HCT116 (cell line): Measurements from ENCODE around the gene NXPH2. TPM values are rescaled to one million over a fixed set of nuclear protein-coding genes. Genes with fewer than 3 reads are reported as not detected.

Experiments used
- ATAC-seq: fragments of 200-7000 bp; cut with Tn5 transposase; 2 replicates; pipeline ENCODE4 v1.9.1; 2020; ENCODE audit warnings: mild to moderate bottlenecking, moderate library complexity
- BruUV-seq: library from RNA; stranded (reverse); fragments of 400-500 nt; replicated peaks from 2 replicates; lab custom pipeline; 2021; lab: Mats Ljungman, UMichigan
- CTCF ChIA-PET: fragments of 300-600 bp; sonication (Branson Sonifier 250); formaldehyde crosslinking; loops from one replicate; lab custom pipeline; 2021; ENCODE audit warnings: antibody characterized with exemption; lab: Charles Lee
- POLR2A ChIA-PET: fragments of 300-600, 350-600 bp; sonication (Branson Sonifier 250); formaldehyde crosslinking; loops from one replicate; lab custom pipeline; 2021; ENCODE audit warnings: antibody characterized with exemption; lab: Charles Lee
- RAD21 ChIA-PET, 2 experiments: fragments of 300-600 bp; sonication (Branson Sonifier 250); formaldehyde crosslinking; loops; one replicate each; lab custom pipeline; 2023; ENCODE audit warnings: low total read pairs in 2 of 2; ENCODE audit not compliant: uncharacterized antibody in 2 of 2, unreplicated experiment in 2 of 2, low non-redundant PET in 1 of 2; lab: Charles Lee
- DNase-seq: peaks from one replicate; pipeline ENCODE4 v3.0.0-alpha.2; 2010; ENCODE audit warnings: low read depth, low spot score
- H2AFZ ChIP-seq: fragments of 200-600 bp; shearing (Covaris generic), sonication (generic); 2 replicates; pipeline ENCODE4 v1.6.1; 2017; ENCODE audit warnings: low read depth, mixed run types, mixed read lengths, antibody characterized with exemption, low read length; ENCODE audit not compliant: poor library complexity, severe bottlenecking
- H3K27ac ChIP-seq: 2 replicates; pipeline ENCODE4 v1.5.1; 2012; ENCODE audit warnings: low read depth, low read length
- H3K27me3 ChIP-seq: fragments of 200-600 bp; sonication (generic); 2 replicates; pipeline ENCODE4 v1.6.1; 2016; ENCODE audit warnings: mixed run types, low read length, mixed read lengths; ENCODE audit not compliant: insufficient read depth
- H3K36me3 ChIP-seq, 2 experiments: fragments of 200-500 bp in 1 of 2; fragments of 200-600 bp in 1 of 2; sonication (Bioruptor generic) in 1 of 2; sonication (generic) in 1 of 2; 2 replicates each; pipeline versions ENCODE4 v1.5.1 to v1.6.1; 2014 to 2016; ENCODE audit warnings: low read length in 2 of 2, inconsistent platforms in 1 of 2, mixed read lengths in 1 of 2, mixed run types in 1 of 2; ENCODE audit not compliant: insufficient read depth in 2 of 2, control insufficient read depth in 1 of 2
- H3K4me1 ChIP-seq, 2 experiments: fragments of 200-600 bp in 1 of 2; sonication (generic) in 1 of 2; 2 replicates each; pipeline versions ENCODE4 v1.5.1 to v1.6.1; 2012 to 2017; ENCODE audit warnings: low read length in 2 of 2, inconsistent platforms in 1 of 2, mild to moderate bottlenecking in 1 of 2, mixed read lengths in 1 of 2, mixed run types in 1 of 2, moderate library complexity in 1 of 2; ENCODE audit not compliant: insufficient read depth in 2 of 2, control insufficient read depth in 1 of 2
- H3K4me2 ChIP-seq: fragments of 200-600 bp; sonication (generic); 2 replicates; pipeline ENCODE4 v1.6.1; 2017; ENCODE audit warnings: mixed run types, low read length, mixed read lengths
- H3K4me3 ChIP-seq, 2 experiments: fragments of 200-600 bp in 1 of 2; sonication (generic) in 1 of 2; replicated peaks in 1 of 2; 2 replicates each; pipeline ENCODE4 v1.5.1; 2011 to 2016; ENCODE audit warnings: low read length in 2 of 2, control low read depth in 1 of 2, low read depth in 1 of 2, mild to moderate bottlenecking in 1 of 2, mixed read lengths in 1 of 2, mixed run types in 1 of 2
- H3K79me2 ChIP-seq: fragments of 200-600 bp; sonication (generic); 2 replicates; pipeline ENCODE4 v1.6.1; 2017; ENCODE audit warnings: mild to moderate bottlenecking, mixed run types, low read length, moderate library complexity, mixed read lengths; ENCODE audit not compliant: insufficient read depth
- H3K9ac ChIP-seq: fragments of 200-600 bp; sonication (generic); 2 replicates; pipeline ENCODE4 v1.6.1; 2016; ENCODE audit warnings: low read length, mixed read lengths
- H3K9me2 ChIP-seq: fragments of 200-600 bp; sonication (generic), shearing (Covaris generic); 2 replicates; pipeline ENCODE4 v1.6.1; 2017; ENCODE audit warnings: mixed run types, mild to moderate bottlenecking, moderate library complexity; ENCODE audit not compliant: insufficient read depth
- H3K9me3 ChIP-seq, 2 experiments: fragments of 200-500 bp in 1 of 2; fragments of 200-600 bp in 1 of 2; sonication (Bioruptor generic) in 1 of 2; sonication (generic) in 1 of 2; 2 replicates each; pipeline ENCODE4 v1.6.1; 2014 to 2017; ENCODE audit warnings: low read length in 2 of 2, mixed read lengths in 2 of 2, inconsistent platforms in 1 of 2, low read depth in 1 of 2, mild to moderate bottlenecking in 1 of 2, mixed run types in 1 of 2, moderate library complexity in 1 of 2; ENCODE audit not compliant: control insufficient read depth in 1 of 2, insufficient read depth in 1 of 2
- H4K20me1 ChIP-seq: fragments of 200-600 bp; sonication (generic), shearing (Covaris generic); 2 replicates; pipeline ENCODE4 v1.6.1; 2017; ENCODE audit warnings: mixed run types, mild to moderate bottlenecking, moderate library complexity; ENCODE audit not compliant: insufficient read depth
- ATF3 ChIP-seq: IDR thresholded peaks from 2 replicates; pipeline ENCODE4 v1.6.1; 2012
- CEBPB ChIP-seq: IDR thresholded peaks from 2 replicates; pipeline ENCODE4 v1.6.1; 2012; ENCODE audit warnings: low read depth
- CTCF ChIP-seq, 3 experiments: fragments of 200-600 bp in 1 of 3; sonication (generic) in 1 of 3; IDR thresholded peaks in 2 of 3; conservative IDR thresholded peaks in 1 of 3; 2 replicates each; pipeline ENCODE4 v1.5.1; 2012 to 2017; ENCODE audit warnings: low read depth in 2 of 3, low read length in 2 of 3, antibody characterized with exemption in 1 of 3, borderline replicate concordance in 1 of 3, control low read depth in 1 of 3, mild to moderate bottlenecking in 1 of 3, mixed read lengths in 1 of 3, mixed run types in 1 of 3, moderate library complexity in 1 of 3; ENCODE audit not compliant: insufficient read depth in 1 of 3
- EGR1 ChIP-seq: IDR thresholded peaks from 2 replicates; pipeline ENCODE4 v1.6.1; 2012; ENCODE audit warnings: low read depth
- ELF1 ChIP-seq: IDR thresholded peaks from 2 replicates; pipeline ENCODE4 v1.6.1; 2012; ENCODE audit warnings: low read depth, borderline replicate concordance
- EZH2 ChIP-seq: fragments of 200-600 bp; sonication (generic); IDR thresholded peaks from 2 replicates; pipeline ENCODE4 v1.6.1; 2017; ENCODE audit warnings: antibody characterized with exemption, mixed run types
- EZH2phosphoT487 ChIP-seq: fragments of 200-600 bp; IDR thresholded peaks from 2 replicates; pipeline ENCODE4 v1.6.1; 2018; ENCODE audit warnings: antibody characterized with exemption, borderline replicate concordance
- FOSL1 ChIP-seq: IDR thresholded peaks from 2 replicates; pipeline ENCODE4 v1.6.1; 2012; ENCODE audit warnings: low read depth
- POLR2AphosphoS5 ChIP-seq: IDR thresholded peaks from 2 replicates; pipeline ENCODE4 v1.6.1; 2011; ENCODE audit warnings: mild to moderate bottlenecking, low read depth, low read length, moderate library complexity
- RAD21 ChIP-seq: IDR thresholded peaks from 2 replicates; pipeline ENCODE4 v1.6.1; 2012; ENCODE audit warnings: low read depth, mild to moderate bottlenecking
- SIN3A ChIP-seq: IDR thresholded peaks from 2 replicates; pipeline ENCODE4 v1.6.1; 2012; ENCODE audit warnings: low read depth
- SRF ChIP-seq: IDR thresholded peaks from 2 replicates; pipeline ENCODE4 v1.6.1; 2012; ENCODE audit warnings: low read depth
- TCF7L2 ChIP-seq: IDR thresholded peaks from 2 replicates; pipeline ENCODE4 v1.7.0; 2011; ENCODE audit warnings: borderline replicate concordance, inconsistent platforms; ENCODE audit not compliant: insufficient read depth, insufficient read length; ENCODE audit errors: extremely low read depth
- YY1 ChIP-seq: IDR thresholded peaks from 2 replicates; pipeline ENCODE4 v1.6.1; 2011; ENCODE audit warnings: low read length, low read depth, moderate library complexity, mild to moderate bottlenecking; ENCODE audit not compliant: insufficient replicate concordance; ENCODE audit errors: extremely low read depth
- ZBTB33 ChIP-seq: IDR thresholded peaks from 2 replicates; pipeline ENCODE4 v1.6.1; 2011; ENCODE audit warnings: mild to moderate bottlenecking, low read length, moderate library complexity; ENCODE audit not compliant: insufficient replicate concordance; ENCODE audit errors: extremely low read depth
- ZFX ChIP-seq: fragments of 450-650 bp; IDR thresholded peaks from 2 replicates; pipeline ENCODE4 v1.6.1; 2017
- intact Hi-C: fragments of 100-400 bp; cut with micrococcal nuclease; formaldehyde crosslinking; loops from 2 replicates; pipeline ENCODE4 v1.10.0; 2022
- total RNA-seq: library from RNA; stranded (reverse); gene quantifications from one replicate; pipeline ENCODE4 v1.2.1, GENCODE V29; 2021; ENCODE audit not compliant: unreplicated experiment

Gene NXPH2
- total RNA-seq, 1 experiment from 2014 or later = not detected

GRCh38 chr2:138720035-138720838, 60.0 kb downstream of the NXPH2 start:
- Histone ChIP-seq H3K79me2 (no peaks in the 10 kb centered on the region), H3K4me3 (no peak overlapping the region), H3K27ac (no peak overlapping the region), H3K27me3 (no peaks in the 10 kb centered on the region), H3K9ac (no peak overlapping the region), H3K9me2 (no peaks in the 10 kb centered on the region), H3K36me3 (no peaks in the 10 kb centered on the region), H3K4me1 (no peaks in the 10 kb centered on the region), H3K9me3 (no peaks in the 10 kb centered on the region), H4K20me1 (no peaks in the 10 kb centered on the region), H2AFZ (no peak overlapping the region), H3K4me2 (no peak overlapping the region)
- TF ChIP-seq EGR1 (no peak), YY1 (no peak)
- ATAC-seq (no peak), DNase-seq (no peak)
- ChIA-PET RAD21 (no interaction called here), POLR2A (no interaction called here), CTCF (no interaction called here)
- intact Hi-C loops = no loop called here
- BruUV-seq = no TSS peak

- RAD21 ChIA-PET = no interaction called here
- intact Hi-C loops = no loop called here
- H3K27me3 ChIP-seq = no peaks in the 10 kb centered on the region
- H4K20me1 ChIP-seq = no peaks in the 10 kb centered on the region
- no peak overlapping the region for H3K4me3 ChIP-seq
- no peak overlapping the region for H2AFZ ChIP-seq
- no peak overlapping the region for H3K27ac ChIP-seq
- no peaks in the 10 kb centered on the region for H3K4me1 ChIP-seq
- CTCF ChIA-PET = no interaction called here
- H3K36me3 ChIP-seq = no peaks in the 10 kb centered on the region
- no peaks in the 10 kb centered on the region for H3K9me3 ChIP-seq
- no peak overlapping the region for H3K4me2 ChIP-seq
- H3K9ac ChIP-seq = no peak overlapping the region
- no peaks in the 10 kb centered on the region for H3K9me2 ChIP-seq
- H3K79me2 ChIP-seq = no peaks in the 10 kb centered on the region
- POLR2A ChIA-PET = no interaction called here
- BruUV-seq = no TSS peak
- ATAC-seq = no peak
- DNase-seq = no peak
- TF ChIP-seq ZFX (no peak), EZH2phosphoT487 (no peak), RAD21 (no peak), SRF (no peak), SIN3A (no peak), EGR1 (no peak), ATF3 (no peak), EZH2 (no peak), ZBTB33 (no peak), CEBPB (no peak), TCF7L2 (no peak), YY1 (no peak), POLR2AphosphoS5 (no peak), CTCF (IDR thresholded peaks at IDR 0.05 in 2 of 3, conservative IDR thresholded peaks at IDR 0.05 in 1 of 3; ENCODE audit: borderline replicate concordance in 1 of 3, insufficient read depth in 1 of 3, low read depth in 2 of 3, low read length in 2 of 3) (no peak), FOSL1 (no peak), ELF1 (no peak)
These were observed 61.8 kb downstream of the NXPH2 start for GRCh38 chr2:138718405-138718804.
